WI38 (cell line): ENCODE data around the gene RPS6KB1.
"Not testable (repeated sequence)": the region's sequence is repeated elsewhere in the genome, so short reads cannot be mapped to it uniquely, and the experiment has no call there.

Experiments
- H3K4me3 ChIP-seq: 2 replicates; pipeline ENCODE4 v1.5.1; 2011; ENCODE audit warnings: low read depth, mild to moderate bottlenecking, control low read depth, low read length
- CTCF ChIP-seq: IDR thresholded peaks from 2 replicates; pipeline ENCODE4 v1.5.1; 2012; ENCODE audit warnings: low read depth, mild to moderate bottlenecking, control low read depth, low read length

The RPS6KB1 gene

GRCh38 chr17:59941131-59941530 is 48.2 kb downstream of the RPS6KB1 start:
- H3K4me3 ChIP-seq, result no peak overlapping the region
- no peak for TF ChIP-seq CTCF

- not testable (repeated sequence) for H3K4me3 ChIP-seq
These were observed 53.5 kb downstream of the RPS6KB1 start for GRCh38 chr17:59946433-59946832.

DNA sequence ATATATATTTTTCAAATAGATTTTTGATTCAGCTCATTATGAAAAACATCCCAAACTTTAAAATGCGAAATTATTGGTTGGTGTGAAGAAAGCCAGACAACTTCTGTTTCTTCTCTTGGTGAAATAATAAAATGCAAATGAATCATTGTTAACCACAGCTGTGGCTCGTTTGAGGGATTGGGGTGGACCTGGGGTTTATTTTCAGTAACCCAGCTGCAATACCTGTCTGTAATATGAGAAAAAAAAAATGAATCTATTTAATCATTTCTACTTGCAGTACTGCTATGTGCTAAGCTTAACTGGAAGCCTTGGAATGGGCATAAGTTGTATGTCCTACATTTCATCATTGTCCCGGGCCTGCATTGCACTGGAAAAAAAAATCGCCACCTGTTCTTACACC is 54.4 kb downstream of the RPS6KB1 start:
- not testable (repeated sequence) for H3K4me3 ChIP-seq

DNA sequence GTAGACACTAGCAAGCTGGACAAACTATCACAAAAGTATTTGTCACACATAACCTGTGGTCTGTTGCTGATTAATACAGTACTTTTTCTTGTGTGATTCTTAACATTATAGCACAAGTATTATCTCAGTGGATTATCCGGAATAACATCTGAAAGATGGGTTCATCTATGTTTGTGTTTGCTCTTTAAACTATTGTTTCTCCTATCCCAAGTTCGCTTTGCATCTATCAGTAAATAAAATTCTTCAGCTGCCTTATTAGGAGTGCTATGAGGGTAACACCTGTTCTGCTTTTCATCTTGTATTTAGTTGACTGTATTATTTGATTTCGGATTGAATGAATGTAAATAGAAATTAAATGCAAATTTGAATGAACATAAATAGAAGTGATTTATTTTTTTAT is 57.1 kb downstream of the RPS6KB1 start:
- TF ChIP-seq CTCF, result no peak
- H3K4me3 ChIP-seq, result no peak overlapping the region

GRCh38 chr17:59954856-59955255 is 61.9 kb downstream of the RPS6KB1 start:
- no peak overlapping the region for H3K4me3 ChIP-seq
- TF ChIP-seq CTCF, result no peak

DNA sequence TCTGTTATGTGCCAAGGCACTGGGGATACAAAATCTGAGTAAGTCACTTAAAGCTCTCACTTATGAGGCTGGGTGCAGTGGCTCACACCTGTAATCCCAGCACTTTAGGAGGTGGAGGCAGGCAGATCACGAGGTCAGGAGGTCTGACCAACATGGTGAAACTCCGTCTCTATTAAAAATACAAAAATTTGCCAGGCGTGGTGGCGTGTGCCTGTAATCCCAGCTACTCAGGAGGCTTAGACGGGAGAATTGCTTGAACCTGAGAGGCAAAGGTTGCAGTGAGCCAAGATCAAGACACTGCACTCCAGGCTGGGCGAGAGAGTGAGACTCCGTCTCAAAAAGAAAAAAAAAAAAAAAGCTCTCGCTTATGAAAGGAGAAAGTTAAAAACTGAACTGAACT is 66.7 kb downstream of the RPS6KB1 start:
- H3K4me3 ChIP-seq, result not testable (repeated sequence)

GRCh38 chr17:59962739-59963318 is 69.9 kb downstream of the RPS6KB1 start:
- no peak for TF ChIP-seq CTCF
- no peak overlapping the region for H3K4me3 ChIP-seq

DNA sequence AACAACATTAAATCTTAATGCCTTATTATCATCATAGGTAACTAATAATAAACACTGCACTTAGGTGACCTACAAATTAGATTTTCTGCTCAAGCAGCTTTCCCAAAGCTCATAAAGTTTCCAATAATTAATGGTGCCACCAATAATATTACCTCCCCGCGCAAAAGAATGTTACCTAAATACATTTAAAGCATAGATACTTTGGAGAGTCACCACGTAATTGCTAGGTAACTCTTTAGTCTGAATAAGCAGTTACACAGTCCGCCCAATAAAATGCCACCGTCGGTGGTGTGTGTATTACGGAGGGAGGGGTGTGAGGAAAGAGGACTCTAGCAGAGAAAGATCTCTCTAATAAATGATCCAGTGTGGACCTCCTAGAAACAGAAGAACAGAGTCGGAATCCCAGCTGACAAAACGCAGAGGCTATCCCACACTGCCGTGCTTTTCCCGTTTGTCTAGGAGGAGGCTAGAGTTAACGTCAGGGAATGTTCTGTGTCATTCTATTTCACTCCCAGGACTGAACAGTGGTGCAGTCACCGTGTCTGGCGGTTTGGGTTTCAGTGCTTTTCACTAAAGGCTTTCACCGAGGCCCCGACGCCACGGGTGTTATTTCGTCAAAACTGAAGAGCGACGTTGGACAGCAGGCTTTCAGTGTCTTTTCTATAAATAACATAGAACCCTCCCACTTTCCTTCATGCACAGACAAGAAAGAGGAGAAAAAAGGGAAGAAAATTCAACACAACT is 71.0 kb downstream of the RPS6KB1 start:
- no peak for TF ChIP-seq CTCF
- peak overlapping the region; percentile 83 for H3K4me3 ChIP-seq

DNA sequence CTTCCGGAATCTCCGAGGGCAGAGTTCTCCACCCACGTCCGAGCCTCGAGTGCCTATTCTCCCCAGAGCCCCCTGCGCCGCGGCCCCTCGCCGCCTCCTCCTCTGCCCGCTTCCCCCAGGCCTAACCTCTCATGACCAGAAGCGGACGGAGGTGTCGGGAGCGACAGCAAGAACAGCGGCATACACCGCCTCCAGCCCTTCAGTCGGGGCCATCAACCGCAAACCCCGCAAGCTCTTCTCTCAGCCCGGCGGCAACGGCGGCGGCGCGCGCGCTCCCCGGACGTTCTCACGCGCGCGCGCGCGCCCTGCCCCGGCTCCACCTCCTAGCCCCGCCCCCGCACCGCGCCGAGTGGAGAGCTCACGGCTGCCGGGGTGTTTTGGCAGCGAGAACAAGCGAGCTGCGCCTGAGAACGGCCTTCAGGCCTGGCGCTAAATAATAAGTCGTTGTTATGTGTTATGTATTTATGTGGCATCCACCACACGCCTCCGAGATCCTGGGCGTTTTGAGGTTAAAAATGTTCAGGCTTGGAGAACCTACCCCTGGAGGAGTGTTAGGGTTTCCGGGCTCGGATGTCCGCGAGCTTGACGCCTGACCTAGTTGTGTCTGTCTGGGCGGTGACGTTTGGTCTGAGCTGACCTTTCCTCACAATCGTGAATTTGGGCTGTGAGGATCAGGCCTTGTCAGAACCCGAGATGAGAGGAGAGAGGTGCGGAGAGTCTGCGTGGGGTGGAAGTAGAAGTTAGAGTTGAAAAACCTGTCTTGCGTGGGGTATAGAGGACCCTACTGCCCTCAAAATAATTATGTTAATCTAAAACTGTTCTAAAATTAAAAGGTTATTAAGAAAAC is 71.8 kb downstream of the RPS6KB1 start, which contains the start of gene RNFT1:
Gene RNFT1 (minus strand): TSS at position 259 of the 847 bp plus-strand sequence. CDS start 77 bp downstream, at position 182.
- TF ChIP-seq CTCF, result no peak

DNA sequence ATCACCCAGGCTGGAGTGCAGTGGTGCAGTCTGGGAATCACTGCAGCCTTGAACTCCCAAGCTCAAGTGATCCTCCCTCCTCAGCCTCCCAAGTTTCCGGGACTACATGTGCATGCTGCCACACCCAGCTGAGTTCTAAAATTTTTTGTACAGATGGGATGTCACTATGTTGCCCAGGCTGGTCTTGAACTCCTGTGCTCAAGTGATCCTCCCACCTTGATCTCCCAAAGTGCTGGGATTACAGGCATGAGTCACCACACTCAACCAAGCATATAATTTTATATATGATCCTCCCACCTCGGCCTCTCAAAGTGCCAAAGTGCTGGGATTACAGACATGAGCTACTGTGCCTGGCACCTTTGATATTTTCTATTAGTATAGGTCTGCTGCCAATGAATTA is 78.8 kb downstream of the RPS6KB1 start:
- H3K4me3 ChIP-seq, result not testable (repeated sequence)

More for the DNA sequence above, 71.8 kb downstream of the RPS6KB1 start, which contains the start of gene RNFT1:
- peak within 1 kb of the TSS; percentile 83 for H3K4me3 ChIP-seq
